Hepatocyte (in vitro differentiated cells): ENCODE data around the gene PIK3C2G. TPM values are rescaled to one million over a fixed set of nuclear protein-coding genes. Genes with fewer than 3 reads are reported as not detected.

Experiments used
- DNase-seq: peaks from one replicate; pipeline ENCODE4 v3.0.0-alpha.2; 2016; ENCODE audit warnings: low spot score
- H2AFZ ChIP-seq: fragments of 200-600 bp; sonication (generic); 2 replicates; pipeline ENCODE4 v1.6.0; 2016; ENCODE audit warnings: antibody characterized with exemption, mild to moderate bottlenecking
- H3K27ac ChIP-seq: fragments of 200-600 bp; sonication (generic); 2 replicates; pipeline ENCODE4 v1.5.1; 2016; ENCODE audit warnings: mild to moderate bottlenecking
- H3K27me3 ChIP-seq: fragments of 200-600 bp; sonication (generic); 2 replicates; pipeline ENCODE4 v1.6.1; 2016
- H3K36me3 ChIP-seq: fragments of 200-600 bp; sonication (generic); replicated peaks from 2 replicates; pipeline ENCODE4 v1.5.1; 2016; ENCODE audit warnings: low read depth; ENCODE audit not compliant: insufficient read depth
- H3K4me1 ChIP-seq: fragments of 200-600 bp; sonication (generic); 2 replicates; pipeline ENCODE4 v1.5.1; 2016; ENCODE audit warnings: mild to moderate bottlenecking, moderate library complexity; ENCODE audit not compliant: insufficient read depth
- H3K4me2 ChIP-seq: fragments of 200-600 bp; sonication (generic); 2 replicates; pipeline ENCODE4 v1.6.0; 2016
- H3K4me3 ChIP-seq: fragments of 200-600 bp; sonication (generic); 2 replicates; pipeline ENCODE4 v1.5.1; 2016; ENCODE audit warnings: mild to moderate bottlenecking
- H3K79me2 ChIP-seq: fragments of 200-600 bp; sonication (generic); 2 replicates; pipeline ENCODE4 v1.6.0; 2017; ENCODE audit warnings: mild to moderate bottlenecking
- H3K9me2 ChIP-seq: fragments of 200-600 bp; sonication (generic); replicated peaks from 2 replicates; pipeline ENCODE4 v1.6.0; 2017; ENCODE audit warnings: mild to moderate bottlenecking; ENCODE audit not compliant: insufficient read depth
- H3K9me3 ChIP-seq: fragments of 200-600 bp; sonication (generic); 2 replicates; pipeline ENCODE4 v1.5.1; 2016; ENCODE audit warnings: low read depth, mild to moderate bottlenecking
- H4K20me1 ChIP-seq: fragments of 200-600 bp; sonication (generic); 2 replicates; pipeline ENCODE4 v1.6.0; 2016; ENCODE audit warnings: mild to moderate bottlenecking; ENCODE audit not compliant: insufficient read depth, poor library complexity, severe bottlenecking
- EZH2 ChIP-seq: fragments of 200-600 bp; sonication (generic); IDR thresholded peaks from 2 replicates; pipeline ENCODE4 v1.6.1; 2016; ENCODE audit warnings: antibody characterized with exemption, mild to moderate bottlenecking, borderline replicate concordance
- EZH2phosphoT487 ChIP-seq: fragments of 200-600 bp; sonication (generic); IDR thresholded peaks from one replicate; pipeline ENCODE4 v1.6.1; 2018; ENCODE audit warnings: antibody characterized with exemption, mild to moderate bottlenecking, low read depth, moderate library complexity; ENCODE audit not compliant: unreplicated experiment, severe bottlenecking
- polyA plus RNA-seq: library from polyadenylated mRNA; unstranded; fragments of >200 nt; fragmentation: Nextera tagmentation; extraction: Ambion mirVana; gene quantifications from 2 replicates; pipeline ENCODE4 v1.2.1, GENCODE V29; 2016
- total RNA-seq: library from RNA; depleted of rRNA; stranded (reverse); fragments of >200 nt; gene quantifications from 2 replicates; pipeline ENCODE4 v1.2.3, GENCODE V29; 2014
- TF ChIP-seq, protein P1 (sequence below): fragments of 200-600 bp; sonication (generic); IDR thresholded peaks from 2 replicates; pipeline ENCODE4 v1.5.1; 2016; ENCODE audit warnings: antibody characterized with exemption, mild to moderate bottlenecking; ENCODE audit not compliant: poor library complexity

The PIK3C2G gene
- total and polyA plus RNA-seq, 2 experiments from 2014 or later, result 3.5 to 6.7 TPM

DNA sequence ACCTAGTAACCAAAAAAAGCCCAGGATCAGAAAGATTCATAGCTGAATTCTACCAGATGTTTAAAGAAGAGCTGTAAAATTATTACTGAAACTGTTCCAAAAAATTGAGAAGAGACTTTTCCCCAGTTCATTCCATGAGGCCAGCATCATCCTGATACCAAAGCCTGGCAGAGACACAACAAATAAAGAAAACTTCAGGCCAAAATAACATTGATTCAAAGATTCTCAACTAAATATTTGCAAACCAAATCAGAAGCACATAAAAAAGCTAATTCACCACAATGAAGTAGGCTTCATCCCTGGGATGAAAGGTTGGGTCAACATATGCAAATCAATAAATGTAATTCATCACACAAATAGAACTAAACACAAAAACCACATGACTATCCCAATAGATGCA, 325.3 kb downstream of the PIK3C2G start:
- Histone ChIP-seq H3K27ac (no peak overlapping the region), H3K4me1 (no peaks in the 10 kb centered on the region), H4K20me1 (no peaks in the 10 kb centered on the region), H3K4me3 (no peak overlapping the region), H3K27me3 (no peaks in the 10 kb centered on the region), H2AFZ (no peak overlapping the region), H3K9me3 (no peaks in the 10 kb centered on the region), H3K9me2 (no peaks in the 10 kb centered on the region), H3K36me3 (no peaks in the 10 kb centered on the region), H3K4me2 (no peak overlapping the region), H3K79me2 (no peaks in the 10 kb centered on the region)
- DNase-seq, result no peak
- no peak for TF ChIP-seq EZH2
- TF ChIP-seq, protein P1, sequence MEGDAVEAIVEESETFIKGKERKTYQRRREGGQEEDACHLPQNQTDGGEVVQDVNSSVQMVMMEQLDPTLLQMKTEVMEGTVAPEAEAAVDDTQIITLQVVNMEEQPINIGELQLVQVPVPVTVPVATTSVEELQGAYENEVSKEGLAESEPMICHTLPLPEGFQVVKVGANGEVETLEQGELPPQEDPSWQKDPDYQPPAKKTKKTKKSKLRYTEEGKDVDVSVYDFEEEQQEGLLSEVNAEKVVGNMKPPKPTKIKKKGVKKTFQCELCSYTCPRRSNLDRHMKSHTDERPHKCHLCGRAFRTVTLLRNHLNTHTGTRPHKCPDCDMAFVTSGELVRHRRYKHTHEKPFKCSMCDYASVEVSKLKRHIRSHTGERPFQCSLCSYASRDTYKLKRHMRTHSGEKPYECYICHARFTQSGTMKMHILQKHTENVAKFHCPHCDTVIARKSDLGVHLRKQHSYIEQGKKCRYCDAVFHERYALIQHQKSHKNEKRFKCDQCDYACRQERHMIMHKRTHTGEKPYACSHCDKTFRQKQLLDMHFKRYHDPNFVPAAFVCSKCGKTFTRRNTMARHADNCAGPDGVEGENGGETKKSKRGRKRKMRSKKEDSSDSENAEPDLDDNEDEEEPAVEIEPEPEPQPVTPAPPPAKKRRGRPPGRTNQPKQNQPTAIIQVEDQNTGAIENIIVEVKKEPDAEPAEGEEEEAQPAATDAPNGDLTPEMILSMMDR, result no peak
- no peak for TF ChIP-seq EZH2phosphoT487

DNA sequence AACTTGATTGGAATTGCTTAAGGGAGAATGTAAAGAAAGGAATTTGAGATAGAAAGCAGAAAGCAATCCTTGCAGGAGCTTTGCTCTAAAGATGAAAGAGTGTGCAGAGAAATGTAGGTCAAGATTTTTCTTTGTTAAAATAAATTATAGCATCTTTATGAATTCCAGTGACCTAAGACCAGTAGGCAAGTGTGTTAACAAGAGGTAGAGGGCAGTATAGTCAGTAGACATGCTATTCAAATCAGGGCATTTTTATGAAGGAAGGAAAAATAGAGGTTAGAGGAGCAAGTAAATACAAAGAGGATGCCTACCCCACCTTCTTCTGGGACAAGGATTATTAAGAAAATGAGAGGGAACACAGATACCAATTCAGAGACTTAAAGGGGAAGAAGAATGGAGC, 328.0 kb downstream of the PIK3C2G start:
- no peak overlapping the region for H3K27ac ChIP-seq
- no peaks in the 10 kb centered on the region for H3K79me2 ChIP-seq
- H3K4me3 ChIP-seq, result no peak overlapping the region
- no peak for DNase-seq
- no peaks in the 10 kb centered on the region for H3K36me3 ChIP-seq
- H3K9me2 ChIP-seq, result no peaks in the 10 kb centered on the region
- no peak overlapping the region for H3K4me2 ChIP-seq
- H4K20me1 ChIP-seq, result no peaks in the 10 kb centered on the region
- no peaks in the 10 kb centered on the region for H3K27me3 ChIP-seq
- no peak for TF ChIP-seq EZH2phosphoT487
- TF ChIP-seq, protein P1, result no peak
- no peak for TF ChIP-seq EZH2
- H3K4me1 ChIP-seq, result no peaks in the 10 kb centered on the region
- H3K9me3 ChIP-seq, result no peaks in the 10 kb centered on the region
- no peak overlapping the region for H2AFZ ChIP-seq

DNA sequence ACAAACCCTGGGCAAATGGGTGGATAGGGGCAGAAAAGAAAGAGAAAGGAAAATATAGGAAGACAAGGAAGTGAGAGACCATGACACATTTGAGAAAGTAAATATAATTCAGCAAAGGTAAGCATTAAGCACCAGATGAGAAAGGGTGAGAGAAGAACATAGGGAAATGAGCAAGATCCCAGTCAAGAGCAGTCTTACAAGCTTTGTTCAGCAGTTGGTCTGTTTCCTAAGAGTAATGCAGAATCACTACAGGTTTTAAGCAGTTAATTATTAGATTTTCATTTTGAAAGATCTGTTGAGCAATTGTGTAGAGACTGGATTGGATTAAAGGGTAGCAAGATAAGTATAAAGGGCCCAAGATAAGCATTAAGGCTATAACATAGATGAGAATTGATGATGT, 330.2 kb downstream of the PIK3C2G start:
- H4K20me1 ChIP-seq, result no peaks in the 10 kb centered on the region
- H3K36me3 ChIP-seq, result no peaks in the 10 kb centered on the region

DNA sequence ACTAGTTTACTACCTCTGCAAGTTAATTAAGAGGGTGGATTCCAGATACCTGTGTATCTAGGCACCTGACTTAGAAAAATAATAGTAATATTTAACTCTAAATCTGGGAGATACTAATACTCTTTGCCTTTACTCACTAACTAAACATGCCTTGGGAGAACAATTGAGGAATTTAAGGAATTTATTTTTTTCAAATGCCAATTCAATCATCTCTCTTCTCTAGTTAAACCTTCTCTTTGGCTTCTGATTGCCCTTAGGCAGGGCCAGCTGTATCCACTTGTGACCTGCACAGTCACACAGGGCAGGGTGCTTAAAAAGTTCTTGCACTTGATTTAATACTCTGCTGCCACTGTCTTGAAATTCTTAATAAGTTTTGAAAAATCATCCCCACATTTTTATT, 334.1 kb downstream of the PIK3C2G start:
- Histone ChIP-seq H3K79me2 (no peaks in the 10 kb centered on the region), H3K4me1 (no peaks in the 10 kb centered on the region), H3K36me3 (no peaks in the 10 kb centered on the region), H2AFZ (no peak overlapping the region), H3K27me3 (no peaks in the 10 kb centered on the region), H3K9me3 (no peaks in the 10 kb centered on the region), H4K20me1 (no peaks in the 10 kb centered on the region), H3K27ac (no peak overlapping the region), H3K9me2 (no peaks in the 10 kb centered on the region), H3K4me2 (no peak overlapping the region), H3K4me3 (no peak overlapping the region)
- no peak for DNase-seq
- TF ChIP-seq, protein P1, result no peak

More for the DNA sequence above, 330.2 kb downstream of the PIK3C2G start:
- DNase-seq, result no peak
- Histone ChIP-seq H3K4me2 (no peak overlapping the region), H3K79me2 (no peaks in the 10 kb centered on the region), H3K27me3 (no peaks in the 10 kb centered on the region), H2AFZ (no peak overlapping the region), H3K27ac (no peak overlapping the region), H3K4me3 (no peak overlapping the region), H3K9me2 (no peaks in the 10 kb centered on the region), H3K9me3 (no peaks in the 10 kb centered on the region), H3K4me1 (no peaks in the 10 kb centered on the region)
- TF ChIP-seq EZH2, result no peak
- TF ChIP-seq EZH2phosphoT487, result no peak
- TF ChIP-seq, protein P1, result no peak
